Peyer's patch (tissue), 4 donors: ENCODE measurements around the gene OCLN.
"Not testable (repeated sequence)": the region's sequence is repeated elsewhere in the genome, so short reads cannot be mapped to it uniquely, and the experiment has no call there.

Experiments
- POLR2A ChIP-seq, 2 donors: fragments of 450-650 bp; IDR thresholded peaks; one replicate each; pipeline ENCODE4 v1.5.1; 2017; ENCODE audit warnings: antibody characterized with exemption in 2 of 2, mild to moderate bottlenecking in 2 of 2, moderate library complexity in 2 of 2
- TF ChIP-seq, protein P1 (sequence below), 6 experiments: fragments of 450-650 bp in 4 of 6; fragments of 200-600 bp in 2 of 6; sonication (generic) in 1 of 6; IDR thresholded peaks; one replicate each; pipeline ENCODE4 v1.5.1; 2017 to 2019; ENCODE audit warnings: antibody characterized with exemption in 6 of 6, mild to moderate bottlenecking in 3 of 6, moderate library complexity in 1 of 6

GRCh38 chr5:69542838-69543618 is 50.4 kb downstream of the OCLN start:
- not testable (repeated sequence) for TF ChIP-seq POLR2A (IDR thresholded peaks at IDR 0.05)
- TF ChIP-seq, protein P1, sequence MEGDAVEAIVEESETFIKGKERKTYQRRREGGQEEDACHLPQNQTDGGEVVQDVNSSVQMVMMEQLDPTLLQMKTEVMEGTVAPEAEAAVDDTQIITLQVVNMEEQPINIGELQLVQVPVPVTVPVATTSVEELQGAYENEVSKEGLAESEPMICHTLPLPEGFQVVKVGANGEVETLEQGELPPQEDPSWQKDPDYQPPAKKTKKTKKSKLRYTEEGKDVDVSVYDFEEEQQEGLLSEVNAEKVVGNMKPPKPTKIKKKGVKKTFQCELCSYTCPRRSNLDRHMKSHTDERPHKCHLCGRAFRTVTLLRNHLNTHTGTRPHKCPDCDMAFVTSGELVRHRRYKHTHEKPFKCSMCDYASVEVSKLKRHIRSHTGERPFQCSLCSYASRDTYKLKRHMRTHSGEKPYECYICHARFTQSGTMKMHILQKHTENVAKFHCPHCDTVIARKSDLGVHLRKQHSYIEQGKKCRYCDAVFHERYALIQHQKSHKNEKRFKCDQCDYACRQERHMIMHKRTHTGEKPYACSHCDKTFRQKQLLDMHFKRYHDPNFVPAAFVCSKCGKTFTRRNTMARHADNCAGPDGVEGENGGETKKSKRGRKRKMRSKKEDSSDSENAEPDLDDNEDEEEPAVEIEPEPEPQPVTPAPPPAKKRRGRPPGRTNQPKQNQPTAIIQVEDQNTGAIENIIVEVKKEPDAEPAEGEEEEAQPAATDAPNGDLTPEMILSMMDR (IDR thresholded peaks at IDR 0.05), result not testable (repeated sequence)
